HFFc6 (cell line): ENCODE results near the gene MAP3K12. TPM values are rescaled to one million over a fixed set of nuclear protein-coding genes. Genes with fewer than 3 reads are reported as not detected.

Source experiments
- DNase-seq: peaks from one replicate; pipeline ENCODE4 v3.0.0-alpha.2; 2018
- H3K27ac Mint-ChIP-seq: 2 replicates; pipeline ENCODE4 v1.8.0; 2020; ENCODE audit warnings: mild to moderate bottlenecking, mixed read lengths
- H3K27me3 Mint-ChIP-seq: 2 replicates; pipeline ENCODE4 v1.8.0; 2021; ENCODE audit warnings: mild to moderate bottlenecking, moderate library complexity, mixed read lengths; ENCODE audit not compliant: insufficient read depth
- H3K36me3 Mint-ChIP-seq: 2 replicates; pipeline ENCODE4 v1.8.0; 2021; ENCODE audit warnings: low read depth, mixed read lengths
- H3K4me1 Mint-ChIP-seq: 2 replicates; pipeline ENCODE4 v1.8.0; 2020; ENCODE audit warnings: low read depth, mixed read lengths
- H3K4me3 Mint-ChIP-seq: 2 replicates; pipeline ENCODE4 v1.8.0; 2020; ENCODE audit warnings: mild to moderate bottlenecking, moderate library complexity, mixed read lengths
- H3K9me3 Mint-ChIP-seq: 2 replicates; pipeline ENCODE4 v1.8.0; 2020; ENCODE audit warnings: mild to moderate bottlenecking, mixed read lengths
- CTCF ChIP-seq: fragments of 200-600 bp; sonication (generic); IDR thresholded peaks from 2 replicates; pipeline ENCODE4 v1.5.0; 2021; ENCODE audit warnings: antibody characterized with exemption, mild to moderate bottlenecking
- total RNA-seq, 6 experiments: library from RNA; stranded (reverse); fragmentation: NEBNext Ultra II Directional; extraction: Animal tissue kit (Norgen Biotek cat#: 25700); gene quantifications; 2 replicates in 1 of 6; 3 replicates in 5 of 6; pipeline ENCODE4 v1.2.3, GENCODE V29; 2021

MAP3K12 gene
- total RNA-seq, 6 experiments from 2014 or later: 21.2 to 26.5 (median 23.5) TPM

GRCh38 chr12:53474819-53475218 lies 24.4 kb downstream of the MAP3K12 start:
- DNase-seq: no peak
- Mint-ChIP-seq H3K4me1 (peaks cover 79% of the 10 kb centered on the region), H3K9me3 (no peaks in the 10 kb centered on the region), H3K4me3 (no peak overlapping the region), H3K27ac (peak overlapping the region; percentile 60), H3K36me3 (peaks cover 66% of the 10 kb centered on the region), H3K27me3 (peaks cover 16% of the 10 kb centered on the region)
- TF ChIP-seq CTCF: no peak

GRCh38 chr12:53474077-53474476 lies 25.2 kb downstream of the MAP3K12 start:
- H3K4me3 Mint-ChIP-seq: no peak overlapping the region
- TF ChIP-seq CTCF: no peak
- peaks cover 14% of the 10 kb centered on the region for H3K27me3 Mint-ChIP-seq
- peaks cover 59% of the 10 kb centered on the region for H3K36me3 Mint-ChIP-seq
- peak overlapping the region; percentile 60 for H3K27ac Mint-ChIP-seq
- H3K4me1 Mint-ChIP-seq: peaks cover 71% of the 10 kb centered on the region
- no peak for DNase-seq
- H3K9me3 Mint-ChIP-seq: no peaks in the 10 kb centered on the region

- Mint-ChIP-seq H3K36me3 (peaks cover 69% of the 10 kb centered on the region), H3K9me3 (no peaks in the 10 kb centered on the region), H3K27me3 (peaks cover 9% of the 10 kb centered on the region), H3K4me3 (no peak overlapping the region; the same call in 1 of the 2 replicates), H3K27ac (peak overlapping the region; percentile 35; the same call in 1 of the 2 replicates), H3K4me1 (peaks cover 55% of the 10 kb centered on the region)
- DNase-seq: no peak
- no peak for TF ChIP-seq CTCF
Observed at GRCh38 chr12:53472056-53472582, 27.1 kb downstream of the MAP3K12 start.

- Mint-ChIP-seq H3K36me3 (peaks cover 60% of the 10 kb centered on the region), H3K27ac (peak overlapping the region; percentile 61), H3K27me3 (peaks cover 10% of the 10 kb centered on the region), H3K9me3 (no peaks in the 10 kb centered on the region), H3K4me3 (no peak overlapping the region), H3K4me1 (peaks cover 38% of the 10 kb centered on the region)
- TF ChIP-seq CTCF: no peak
- no peak for DNase-seq
Observed at GRCh38 chr12:53468282-53468681, 31.0 kb downstream of the MAP3K12 start.

GRCh38 chr12:53467880-53468279 lies 31.4 kb downstream of the MAP3K12 start:
- H3K36me3 Mint-ChIP-seq: peaks cover 60% of the 10 kb centered on the region
- no peaks in the 10 kb centered on the region for H3K9me3 Mint-ChIP-seq

More at GRCh38 chr12:53467880-53468279, 31.4 kb downstream of the MAP3K12 start:
- no peak for TF ChIP-seq CTCF
- DNase-seq: no peak
- peak overlapping the region; percentile 61 for H3K27ac Mint-ChIP-seq
- no peak overlapping the region for H3K4me3 Mint-ChIP-seq
- H3K4me1 Mint-ChIP-seq: peaks cover 42% of the 10 kb centered on the region
- H3K27me3 Mint-ChIP-seq: peaks cover 12% of the 10 kb centered on the region
